Endothelial cell (in vitro differentiated cells): ENCODE measurements around the gene ADA. TPM values are rescaled to one million over a fixed set of nuclear protein-coding genes. Genes with fewer than 3 reads are reported as not detected.

Source experiments
- DNase-seq: peaks from one replicate; pipeline ENCODE4 v3.0.0; 2021; ENCODE audit warnings: low spot score
- H3K27ac Mint-ChIP-seq: one replicate; pipeline ENCODE4 v1.8.0; 2021; ENCODE audit warnings: mixed read lengths, inconsistent platforms; ENCODE audit not compliant: unreplicated experiment
- H3K27me3 Mint-ChIP-seq: one replicate; pipeline ENCODE4 v1.8.0; 2021; ENCODE audit warnings: mild to moderate bottlenecking, moderate library complexity, mixed read lengths, inconsistent platforms; ENCODE audit not compliant: unreplicated experiment
- H3K36me3 Mint-ChIP-seq: one replicate; pipeline ENCODE4 v1.8.0; 2021; ENCODE audit warnings: mild to moderate bottlenecking, low read depth, mixed read lengths, inconsistent platforms; ENCODE audit not compliant: unreplicated experiment
- H3K4me1 Mint-ChIP-seq: one replicate; pipeline ENCODE4 v1.8.0; 2021; ENCODE audit warnings: mild to moderate bottlenecking, mixed read lengths, inconsistent platforms; ENCODE audit not compliant: unreplicated experiment
- H3K4me3 Mint-ChIP-seq: one replicate; pipeline ENCODE4 v1.8.0; 2021; ENCODE audit warnings: mild to moderate bottlenecking, mixed read lengths, inconsistent platforms; ENCODE audit not compliant: unreplicated experiment
- H3K9me3 Mint-ChIP-seq: one replicate; pipeline ENCODE4 v1.8.0; 2021; ENCODE audit warnings: mixed read lengths, inconsistent platforms; ENCODE audit not compliant: unreplicated experiment
- CTCF ChIP-seq: fragments of 200-600 bp; sonication (generic); IDR thresholded peaks from one replicate; pipeline ENCODE4 v1.5.0; 2021; ENCODE audit warnings: antibody characterized with exemption; ENCODE audit not compliant: unreplicated experiment
- total RNA-seq: library from RNA; stranded (reverse); fragmentation: NEBNext Ultra II Directional; extraction: Animal tissue kit (Norgen Biotek cat#: 25700); gene quantifications from one replicate; pipeline ENCODE4 v1.2.1, GENCODE V29; 2021; ENCODE audit not compliant: unreplicated experiment

Gene ADA
- total RNA-seq, 1 donor from 2014 or later: 137 TPM

- no peak for DNase-seq
- Mint-ChIP-seq H3K4me3 (peak overlapping the region; percentile 17), H3K27ac (peak overlapping the region; percentile 44), H3K27me3 (peaks cover 14% of the 10 kb centered on the region), H3K36me3 (no peaks in the 10 kb centered on the region), H3K4me1 (peaks cover 43% of the 10 kb centered on the region), H3K9me3 (no peaks in the 10 kb centered on the region)
- no peak for TF ChIP-seq CTCF
These were observed 2.0 kb upstream of the ADA start for GRCh38 chr20:44653546-44653945.

- Mint-ChIP-seq H3K27ac (no peak overlapping the region), H3K27me3 (peaks cover 11% of the 10 kb centered on the region), H3K4me3 (peak overlapping the region; percentile 82), H3K9me3 (no peaks in the 10 kb centered on the region), H3K36me3 (no peaks in the 10 kb centered on the region), H3K4me1 (peaks cover 50% of the 10 kb centered on the region)
- no peak for DNase-seq
- TF ChIP-seq CTCF: no peak
These were observed 140 bp downstream of the ADA start for GRCh38 chr20:44651434-44651683.

GRCh38 chr20:44650771-44651433 is 597 bp downstream of the ADA start:
- no peak for TF ChIP-seq CTCF
- Mint-ChIP-seq H3K9me3 (no peaks in the 10 kb centered on the region), H3K36me3 (peaks cover 4% of the 10 kb centered on the region), H3K4me1 (peaks cover 50% of the 10 kb centered on the region), H3K27ac (no peak overlapping the region), H3K4me3 (peak overlapping the region; percentile 82), H3K27me3 (peaks cover 12% of the 10 kb centered on the region)
- DNase-seq: no peak

- Mint-ChIP-seq H3K4me1 (peaks cover 43% of the 10 kb centered on the region), H3K27ac (no peak overlapping the region), H3K36me3 (peaks cover 4% of the 10 kb centered on the region), H3K27me3 (peaks cover 12% of the 10 kb centered on the region), H3K9me3 (no peaks in the 10 kb centered on the region), H3K4me3 (peak overlapping the region; percentile 82)
- DNase-seq: no peak
- no peak for TF ChIP-seq CTCF
These were observed 1.5 kb downstream of the ADA start for GRCh38 chr20:44649976-44650375.

- H3K27me3 Mint-ChIP-seq: peaks cover 13% of the 10 kb centered on the region
- H3K9me3 Mint-ChIP-seq: no peaks in the 10 kb centered on the region
- no peak for DNase-seq
- TF ChIP-seq CTCF: no peak
- H3K4me1 Mint-ChIP-seq: peaks cover 50% of the 10 kb centered on the region
- H3K4me3 Mint-ChIP-seq: peak overlapping the region; percentile 60
- H3K27ac Mint-ChIP-seq: peak overlapping the region; percentile 36
- H3K36me3 Mint-ChIP-seq: peaks cover 4% of the 10 kb centered on the region
These were observed 2.4 kb downstream of the ADA start for GRCh38 chr20:44649126-44649525.
